ENCODE data around the gene HNRNPK.
"Not testable (repeated sequence)": the region's sequence is repeated elsewhere in the genome, so short reads cannot be mapped to it uniquely, and the experiment has no call there.

HNRNPK gene

DNA sequence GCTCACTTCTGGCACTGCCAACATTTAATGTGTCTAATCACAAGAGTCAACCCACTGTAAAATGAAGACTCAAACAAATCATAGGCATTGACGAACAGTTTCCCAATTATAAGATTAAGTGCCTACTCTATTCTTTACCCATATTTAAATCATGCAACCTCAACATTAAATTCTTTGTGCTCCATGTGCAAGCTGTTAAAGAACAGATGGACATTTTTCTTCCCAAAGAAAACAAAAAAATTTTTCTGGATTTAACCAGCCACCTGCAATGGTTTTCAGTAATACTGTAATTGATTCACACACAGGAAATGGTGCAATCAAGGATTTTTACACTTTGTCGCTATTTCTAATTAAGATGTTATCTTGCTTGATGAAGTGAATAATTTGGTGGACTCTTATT is 3.6 kb downstream of the HNRNPK start:
- no peak for DNase-seq (ENCODE audit: low read depth)

GRCh38 chr9:83975300-83975699 is 4.7 kb downstream of the HNRNPK start:
- DNase-seq (ENCODE audit: low read depth) = no peak

GRCh38 chr9:83972286-83972685 is 7.7 kb downstream of the HNRNPK start:
- no peak for DNase-seq (ENCODE audit: low read depth)

DNA sequence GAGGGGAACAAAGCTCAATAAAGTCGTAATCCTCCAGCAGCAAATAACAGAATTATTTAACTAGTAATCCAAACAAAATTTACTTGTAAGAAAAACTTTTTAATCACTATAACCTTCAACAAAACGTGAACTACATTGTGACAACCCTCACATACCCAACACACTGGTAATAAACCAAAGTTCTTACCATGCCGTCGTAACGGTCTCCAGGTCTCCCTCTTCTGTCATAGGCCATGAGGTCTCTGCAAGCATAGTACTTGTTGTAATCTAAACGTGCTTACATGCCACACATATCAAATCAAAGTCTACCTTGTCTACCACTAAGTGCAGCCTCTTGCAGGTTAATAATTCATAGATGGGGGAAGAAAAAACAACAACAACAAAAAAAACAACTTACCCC is 8.5 kb downstream of the HNRNPK start:
- no peak for DNase-seq (ENCODE audit: low read depth)

DNA sequence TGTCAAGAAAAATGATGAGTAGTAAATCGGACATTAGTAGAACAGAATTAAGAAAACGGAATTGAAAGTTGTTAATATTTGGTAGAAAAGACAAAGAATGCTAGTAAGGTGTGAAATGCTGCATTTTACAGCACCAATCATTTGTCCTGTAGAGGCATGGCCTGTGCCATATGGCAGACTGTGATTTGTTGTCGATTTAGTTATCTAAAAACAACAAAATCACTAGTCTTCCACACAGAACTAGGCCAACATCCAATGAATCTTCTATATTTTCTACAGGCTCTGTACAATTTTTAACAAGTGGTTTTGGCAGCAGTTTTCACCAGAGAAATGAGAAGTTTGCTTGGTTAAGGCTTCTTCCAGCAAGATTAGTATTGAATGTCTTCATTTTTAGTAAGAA is 10.4 kb downstream of the HNRNPK start:
- DNase-seq (ENCODE audit: low read depth) = no peak

DNA sequence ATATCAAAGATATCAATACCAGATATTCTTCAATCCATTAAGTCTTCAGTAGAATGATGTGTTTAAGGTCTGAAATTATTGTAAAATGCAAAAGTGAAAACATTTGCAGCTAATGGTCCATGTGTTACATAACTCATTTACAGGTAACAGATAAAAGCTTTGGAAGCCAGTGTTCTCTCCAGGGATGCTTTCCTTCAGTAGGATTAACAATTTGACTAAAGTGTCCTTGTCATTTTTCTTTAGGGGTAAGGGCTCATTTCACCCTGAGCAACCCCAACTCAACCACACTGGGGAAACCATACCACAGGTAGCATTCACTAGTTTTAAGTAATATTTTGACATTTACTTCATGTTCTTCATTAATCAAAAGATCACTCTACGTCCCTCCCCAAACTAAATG is 12.9 kb downstream of the HNRNPK start:
- no peak for DNase-seq (ENCODE audit: low read depth)

- no peak for DNase-seq (ENCODE audit: low read depth)
Observed at GRCh38 chr9:83966209-83966582, 13.8 kb downstream of the HNRNPK start.

DNA sequence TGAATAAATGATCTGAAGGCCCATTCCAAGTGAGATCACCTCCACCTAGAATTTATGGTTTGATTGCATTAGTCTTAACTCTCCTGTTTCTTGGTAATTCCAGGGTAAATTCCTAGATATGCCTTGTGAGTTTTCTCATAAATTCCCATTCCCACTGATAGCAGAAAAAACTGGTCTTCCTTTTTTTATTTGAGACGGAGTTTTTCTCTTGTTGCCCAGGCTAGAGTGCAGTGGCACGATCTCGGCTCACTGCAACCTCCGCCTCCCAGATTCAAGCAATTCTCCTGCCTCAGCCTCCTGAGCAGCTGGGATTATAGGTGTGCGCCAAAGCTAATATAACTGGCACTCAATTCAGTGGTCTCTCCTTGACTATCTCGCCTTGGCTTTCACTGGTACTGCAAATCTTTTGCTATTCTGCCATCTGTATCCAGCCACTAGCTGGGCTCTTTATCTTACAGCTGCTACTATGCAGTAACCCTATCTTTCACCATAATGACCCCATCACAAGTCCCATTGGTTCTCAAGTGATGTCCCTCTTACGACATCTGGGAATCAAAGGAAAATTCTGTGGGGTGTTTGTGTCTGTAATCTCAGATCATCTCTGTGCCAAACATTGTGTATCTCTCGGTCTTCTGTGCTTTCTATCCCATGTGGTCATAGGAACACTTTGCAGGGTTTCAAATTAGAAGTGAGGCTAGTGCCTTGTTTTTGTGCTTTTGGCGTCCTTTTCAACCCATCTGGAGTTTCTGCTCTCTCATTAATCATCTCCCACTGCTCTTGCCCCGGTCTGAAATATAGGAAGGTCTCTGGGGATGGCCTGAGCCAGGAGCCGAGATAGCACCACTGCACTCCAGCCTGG is 14.4 kb downstream of the HNRNPK start:
- no peak for DNase-seq (ENCODE audit: low read depth)

DNA sequence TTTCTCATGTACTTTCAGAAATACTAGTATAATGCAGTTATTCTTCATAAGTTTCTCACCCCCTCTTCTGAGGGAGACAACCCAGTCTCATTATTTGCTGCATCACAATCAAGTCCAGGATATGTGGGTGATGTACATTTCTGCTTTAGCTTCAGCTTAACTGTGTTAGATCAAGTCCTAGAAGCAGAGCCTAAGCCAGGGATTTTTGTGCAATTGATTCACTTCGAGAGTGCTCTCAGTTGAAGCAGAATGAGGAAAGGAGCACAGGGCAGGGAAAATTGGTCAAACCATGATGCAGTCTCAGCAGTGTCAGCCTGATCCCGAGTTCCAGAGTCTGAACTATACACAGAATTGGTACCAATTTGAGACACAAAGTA is 15.1 kb downstream of the HNRNPK start:
- no peak for DNase-seq (ENCODE audit: low read depth)

DNA sequence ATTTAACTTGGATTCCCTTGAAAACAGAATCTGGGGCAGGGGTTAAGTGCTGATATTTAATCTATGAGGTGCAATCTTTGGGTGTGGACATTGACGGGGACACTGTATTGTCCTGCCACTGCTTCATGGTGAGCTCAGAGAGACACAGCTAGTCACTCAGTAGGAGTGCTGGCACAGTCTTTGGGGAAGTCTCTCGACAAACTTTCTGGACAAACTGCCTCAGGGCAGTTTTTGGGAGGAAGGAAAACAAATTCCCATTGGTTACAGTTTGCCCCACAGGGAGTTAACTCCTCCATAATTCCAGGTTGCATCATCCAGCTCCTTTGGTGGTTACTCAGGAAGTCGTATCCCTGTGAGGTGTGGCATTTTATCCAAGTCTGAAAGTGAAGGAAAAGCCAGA is 17.9 kb downstream of the HNRNPK start:
- no peak for DNase-seq (ENCODE audit: low read depth)

GRCh38 chr9:83960991-83961390 is 19.0 kb downstream of the HNRNPK start:
- DNase-seq (ENCODE audit: low read depth) = no peak

DNA sequence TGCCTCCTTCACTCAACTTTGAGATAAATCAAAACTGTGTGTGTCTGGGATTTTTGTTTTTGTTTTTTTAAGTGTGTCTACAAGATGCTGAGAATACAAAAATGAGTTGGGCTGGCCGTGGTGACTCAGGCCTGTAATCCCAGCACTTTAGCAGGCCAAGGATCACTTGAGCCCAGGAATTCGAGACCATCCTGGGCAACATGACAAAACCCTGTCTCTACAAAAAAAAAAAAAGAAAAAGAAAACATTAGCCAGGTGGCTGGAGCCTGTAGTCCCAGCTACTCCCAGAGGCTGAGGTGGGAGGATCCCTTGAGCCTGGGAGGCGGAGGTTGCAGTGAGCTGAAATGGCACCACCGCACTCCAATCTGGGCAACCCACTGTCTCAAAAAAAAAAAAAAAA is 21.0 kb downstream of the HNRNPK start:
- no peak for DNase-seq (ENCODE audit: low read depth)

- no peak for DNase-seq (ENCODE audit: low read depth)
Observed at GRCh38 chr9:83957248-83957513, 22.8 kb downstream of the HNRNPK start.

GRCh38 chr9:83956436-83957247 is 23.4 kb downstream of the HNRNPK start:
- no peak for DNase-seq (ENCODE audit: low read depth)

DNA sequence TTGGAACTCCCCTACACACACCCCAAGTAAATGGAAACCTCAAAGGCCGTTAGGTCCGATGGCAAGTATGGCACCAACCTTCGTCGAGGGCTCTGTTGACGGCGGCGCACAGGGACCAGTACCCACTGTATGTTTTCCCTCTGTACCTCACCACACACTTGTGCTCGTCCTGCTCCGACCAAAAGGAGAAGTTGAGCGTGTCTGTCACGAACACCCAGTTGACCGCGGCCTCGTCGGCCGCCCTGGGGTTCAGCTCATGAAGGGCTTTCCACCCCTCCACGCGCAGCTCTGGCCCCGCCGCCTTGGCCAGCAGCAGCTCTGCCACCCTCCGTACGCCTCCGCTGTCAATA is 24.0 kb downstream of the HNRNPK start:
- no peak for DNase-seq (ENCODE audit: low read depth)

DNA sequence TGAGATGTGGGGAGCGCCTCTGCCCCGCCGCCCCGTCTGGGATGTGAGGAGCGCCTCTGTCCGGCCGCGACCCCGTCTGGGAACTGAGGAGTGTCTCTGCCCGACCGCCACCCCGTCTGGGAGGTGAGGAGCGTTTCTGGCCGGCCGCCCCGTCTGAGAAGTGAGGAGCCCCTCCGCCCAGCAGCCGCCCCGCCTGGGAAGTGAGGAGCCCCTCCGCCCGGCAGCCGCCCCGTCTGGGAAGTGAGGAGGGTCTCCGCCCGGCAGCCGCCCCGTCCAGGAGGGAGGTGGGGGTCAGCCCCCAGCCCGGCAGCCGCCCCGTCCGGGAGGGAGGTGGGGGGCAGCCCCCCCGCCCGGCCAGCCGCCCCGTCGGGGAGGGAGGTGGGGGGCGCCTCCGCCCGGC is 31.9 kb downstream of the HNRNPK start:
- DNase-seq (ENCODE audit: low read depth) = not testable (repeated sequence)

DNA sequence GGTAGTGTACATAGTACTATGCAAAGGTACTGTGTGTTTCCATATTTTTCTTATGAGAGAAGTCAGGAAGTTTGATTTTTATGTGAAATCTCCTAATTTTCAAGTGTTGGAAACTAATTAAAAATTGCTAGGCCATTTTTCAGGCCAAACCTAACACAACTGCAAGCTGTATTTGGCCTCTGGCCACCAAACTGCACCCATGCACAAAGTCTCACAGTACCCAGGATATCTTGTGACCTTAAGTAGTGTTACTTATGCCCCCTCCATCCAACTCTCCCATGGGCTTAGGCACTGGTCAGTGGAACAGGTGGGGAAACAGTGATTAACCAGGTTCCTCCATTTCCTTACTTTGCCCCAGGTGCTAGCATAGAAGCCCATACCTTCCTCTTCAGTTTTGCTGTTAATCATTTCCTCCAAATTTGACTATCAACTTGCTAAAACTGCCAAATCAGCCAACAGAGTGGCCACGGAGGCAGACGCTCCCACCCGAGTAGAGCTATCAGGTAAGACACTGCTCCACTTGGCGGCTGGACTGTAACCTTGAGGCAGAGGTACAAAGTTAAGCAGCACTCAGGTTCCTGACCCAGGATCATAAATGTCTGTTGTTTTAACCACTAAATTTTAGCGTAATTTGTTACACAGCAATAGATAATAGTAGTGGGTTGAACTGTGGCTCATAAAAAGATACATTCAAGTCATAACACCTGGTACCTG is 39.3 kb downstream of the HNRNPK start:
- DNase-seq (ENCODE audit: low read depth) = no peak

GRCh38 chr9:83937861-83938455 is 42.1 kb downstream of the HNRNPK start:
- DNase-seq (ENCODE audit: low read depth) = no peak

DNA sequence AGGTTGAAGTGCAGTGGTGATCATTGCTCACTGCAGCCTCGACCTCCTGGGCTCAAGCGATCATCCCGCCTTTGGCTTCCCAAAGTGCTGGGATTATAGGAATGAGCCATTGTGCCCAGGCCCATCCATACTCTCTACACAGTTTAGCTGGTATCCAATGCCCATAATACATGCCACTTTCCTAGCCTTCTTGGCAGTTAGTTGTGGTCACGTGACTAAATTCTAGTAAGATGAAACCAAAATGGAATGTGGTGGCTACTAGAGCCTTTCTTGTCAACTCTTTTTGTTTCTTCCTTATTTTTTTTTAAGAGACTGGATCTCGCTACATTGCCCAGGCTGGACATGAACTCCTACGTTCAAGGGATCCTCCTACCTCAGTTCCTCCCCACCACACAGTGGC is 43.5 kb downstream of the HNRNPK start:
- DNase-seq (ENCODE audit: low read depth) = no peak

- no peak for DNase-seq (ENCODE audit: low read depth)
Observed at GRCh38 chr9:83935276-83935935, 44.6 kb downstream of the HNRNPK start.

DNA sequence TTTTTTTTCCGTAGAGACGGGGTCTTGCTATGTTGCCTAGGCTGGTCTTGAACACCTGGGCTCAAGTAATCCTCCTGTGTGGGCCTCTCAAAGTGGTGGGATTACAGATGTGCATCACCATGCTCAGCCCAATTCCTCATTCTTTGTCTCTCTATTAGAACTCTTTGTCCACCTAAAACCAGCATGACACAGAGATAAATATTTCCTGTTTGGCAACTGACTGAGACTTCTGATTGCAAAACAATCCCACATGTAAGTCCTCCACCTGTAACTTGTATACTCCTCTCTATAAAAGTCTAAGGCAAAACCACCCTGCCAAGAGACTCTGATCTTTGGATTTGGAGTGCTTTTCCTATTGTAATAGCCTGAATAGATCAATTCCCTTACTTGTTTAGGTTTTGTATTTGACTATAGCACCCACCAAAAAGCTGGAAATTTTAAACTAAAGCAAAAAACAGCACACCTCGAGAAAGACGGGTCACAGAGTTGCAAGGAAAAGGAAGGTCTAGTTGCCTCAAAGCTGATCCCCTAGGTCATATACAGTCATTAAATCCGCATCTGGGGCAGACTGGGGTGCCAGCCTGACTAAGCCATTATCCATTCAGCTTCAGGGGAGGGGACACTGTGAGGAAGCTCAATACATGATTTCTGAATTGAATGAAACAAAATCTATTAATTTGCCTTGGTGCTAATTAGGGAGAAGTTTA is 45.3 kb downstream of the HNRNPK start:
- no peak for DNase-seq (ENCODE audit: low read depth)

- DNase-seq (ENCODE audit: low read depth) = no peak
Observed at GRCh38 chr9:83933790-83934189, 46.2 kb downstream of the HNRNPK start.
